Hepatic stellate cell (primary cell): ENCODE measurements around the gene MYH7B.

ENCODE experiments used
- DNase-seq: peaks from one replicate; pipeline ENCODE4 v3.0.0; 2011; ENCODE audit warnings: low spot score

The MYH7B gene

DNA sequence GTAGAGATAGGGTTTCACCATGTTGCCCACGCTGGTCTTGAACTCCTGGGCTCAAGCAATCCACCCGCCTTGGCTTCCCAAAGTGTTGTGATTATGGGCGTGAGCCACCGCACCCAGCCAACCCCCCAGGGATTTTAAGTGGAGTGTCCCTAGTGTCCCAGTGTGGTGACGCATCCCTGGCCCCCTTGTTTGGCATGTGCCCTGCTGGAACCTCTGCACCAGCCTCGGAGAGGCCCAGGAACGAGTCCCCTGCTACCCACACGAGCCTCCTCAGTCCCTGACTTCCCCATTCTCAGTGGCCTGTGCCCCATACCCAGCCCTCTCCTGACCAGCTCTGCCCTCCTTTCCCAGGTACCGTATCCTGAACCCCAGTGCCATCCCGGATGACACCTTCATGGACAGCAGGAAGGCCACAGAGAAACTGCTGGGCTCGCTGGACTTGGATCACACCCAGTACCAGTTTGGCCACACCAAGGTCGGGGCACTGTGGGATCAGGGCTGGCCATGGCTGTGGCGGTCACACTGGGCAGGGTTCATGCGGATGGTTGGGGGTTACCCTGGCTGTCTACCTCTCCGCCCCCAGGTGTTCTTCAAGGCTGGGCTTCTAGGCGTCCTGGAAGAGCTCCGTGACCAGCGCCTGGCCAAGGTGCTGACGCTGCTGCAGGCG is 37.2 kb downstream of the MYH7B start:
- DNase-seq = no peak

DNA sequence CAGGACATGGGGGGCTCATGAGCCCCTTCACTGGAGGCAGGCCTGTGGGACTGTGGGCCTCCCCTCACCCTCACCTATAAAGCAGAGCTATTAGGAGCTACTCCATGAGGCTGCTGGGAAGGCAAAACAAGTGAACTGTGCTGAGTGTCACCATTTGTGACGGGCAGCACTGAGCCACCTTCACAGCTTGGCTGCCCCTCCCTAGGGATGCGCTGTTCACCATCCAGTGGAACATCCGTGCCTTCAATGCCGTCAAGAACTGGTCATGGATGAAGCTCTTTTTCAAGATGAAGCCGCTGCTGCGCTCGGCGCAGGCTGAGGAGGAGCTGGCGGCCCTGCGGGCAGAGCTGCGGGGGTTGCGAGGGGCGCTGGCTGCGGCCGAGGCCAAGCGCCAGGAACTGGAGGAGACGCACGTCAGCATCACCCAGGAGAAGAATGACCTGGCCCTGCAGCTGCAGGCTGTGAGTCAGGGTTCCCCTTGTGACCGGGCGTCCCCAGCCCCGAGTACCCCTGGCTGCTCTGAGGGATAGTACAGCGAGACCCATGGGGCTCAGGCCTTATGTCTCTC is 38.4 kb downstream of the MYH7B start:
- no peak for DNase-seq

DNA sequence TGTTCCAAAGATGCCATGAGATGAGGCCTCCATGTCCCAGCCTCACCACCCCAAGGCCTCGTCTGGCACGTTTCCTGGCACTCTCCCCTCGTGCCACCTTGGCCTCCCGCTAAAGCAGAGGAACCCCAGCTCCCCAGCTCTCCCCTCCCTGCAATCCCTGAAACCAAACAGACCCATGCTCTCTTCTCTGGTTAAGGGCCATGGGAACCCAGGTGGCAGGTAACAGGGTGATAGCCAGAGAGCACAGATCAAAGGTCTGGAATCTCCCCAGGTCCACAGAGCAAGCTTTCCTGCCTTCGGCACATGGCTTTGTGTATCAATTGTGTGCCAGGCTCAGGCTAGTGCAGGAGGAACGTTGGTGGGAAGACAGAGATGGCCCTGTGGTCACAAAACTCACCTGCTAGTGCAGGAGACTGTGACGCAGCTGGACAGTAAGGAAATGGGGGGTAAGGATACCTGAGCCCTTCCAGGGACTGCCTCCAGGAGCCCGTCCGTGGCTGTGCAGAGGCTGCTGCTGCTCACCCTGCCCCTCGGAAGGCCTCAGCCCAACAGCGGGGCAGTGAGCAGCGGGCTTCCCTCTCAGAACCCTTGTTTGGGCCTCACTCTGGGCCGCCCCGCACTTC is 39.0 kb downstream of the MYH7B start:
- no peak for DNase-seq

DNA sequence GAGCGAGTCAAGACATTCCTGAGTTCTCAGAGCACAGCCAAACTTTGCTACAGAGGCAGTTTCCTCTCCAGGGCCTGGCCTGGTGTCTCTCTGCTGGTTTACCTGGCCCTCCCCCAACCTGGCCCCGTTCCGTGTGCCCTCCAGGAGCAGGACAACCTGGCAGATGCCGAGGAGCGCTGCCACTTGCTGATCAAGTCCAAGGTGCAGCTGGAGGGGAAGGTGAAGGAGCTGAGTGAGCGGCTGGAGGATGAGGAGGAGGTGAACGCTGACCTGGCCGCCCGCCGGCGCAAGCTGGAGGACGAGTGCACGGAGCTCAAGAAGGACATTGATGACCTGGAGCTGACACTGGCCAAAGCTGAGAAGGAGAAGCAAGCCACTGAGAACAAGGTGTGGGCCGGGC is 39.5 kb downstream of the MYH7B start:
- DNase-seq = no peak

DNA sequence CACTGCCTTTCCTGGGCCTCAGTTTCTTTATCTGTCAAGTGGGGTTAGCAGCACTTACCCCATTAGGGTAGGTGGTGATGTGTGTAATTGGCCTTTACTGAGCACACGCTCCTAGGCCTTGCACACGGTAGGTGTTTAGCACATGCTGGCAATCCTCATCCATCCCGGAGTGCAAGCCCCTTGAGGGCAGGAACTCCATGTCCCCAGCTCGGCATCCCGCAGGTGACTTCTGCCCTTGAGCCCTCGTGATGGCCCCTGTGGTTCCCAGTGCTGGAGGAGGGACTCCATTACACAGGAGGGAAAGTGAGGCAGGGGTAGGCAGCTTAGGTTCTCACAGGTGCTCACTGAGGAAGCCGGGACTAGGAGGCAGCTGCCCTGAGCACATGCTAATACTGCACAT is 40.0 kb downstream of the MYH7B start:
- DNase-seq = no peak

DNA sequence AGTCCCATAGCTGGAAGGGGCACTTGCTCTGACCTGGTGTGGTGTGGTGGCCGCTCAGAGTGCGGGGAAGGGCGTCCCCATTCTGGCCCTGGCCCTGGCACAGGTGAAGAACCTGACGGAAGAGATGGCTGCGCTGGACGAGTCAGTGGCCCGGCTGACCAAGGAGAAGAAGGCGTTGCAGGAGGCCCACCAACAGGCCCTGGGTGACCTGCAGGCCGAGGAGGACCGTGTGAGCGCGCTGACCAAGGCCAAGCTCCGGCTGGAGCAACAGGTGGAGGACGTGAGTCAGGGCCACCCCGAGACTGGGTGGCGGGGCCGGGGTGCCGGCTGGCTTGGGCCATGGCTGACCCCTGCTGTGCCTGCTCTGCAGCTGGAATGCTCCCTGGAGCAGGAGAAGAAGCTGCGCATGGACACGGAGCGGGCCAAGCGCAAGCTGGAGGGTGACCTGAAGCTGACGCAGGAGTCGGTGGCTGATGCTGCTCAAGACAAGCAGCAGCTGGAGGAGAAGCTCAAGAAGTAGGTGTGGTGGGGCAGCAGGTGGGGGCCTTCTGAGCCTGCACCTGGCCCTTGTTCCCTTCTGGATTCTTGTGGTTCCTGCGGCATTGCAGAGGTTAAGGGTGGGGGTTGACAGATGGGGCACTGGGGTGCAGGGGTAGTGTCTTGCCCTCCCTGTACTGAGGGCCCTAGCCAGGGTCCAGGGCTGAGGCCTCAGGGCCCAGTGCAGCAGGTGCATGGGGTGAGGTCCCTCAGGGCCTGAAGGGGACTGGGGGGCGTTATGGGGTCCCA is 40.8 kb downstream of the MYH7B start:
- no peak for DNase-seq

DNA sequence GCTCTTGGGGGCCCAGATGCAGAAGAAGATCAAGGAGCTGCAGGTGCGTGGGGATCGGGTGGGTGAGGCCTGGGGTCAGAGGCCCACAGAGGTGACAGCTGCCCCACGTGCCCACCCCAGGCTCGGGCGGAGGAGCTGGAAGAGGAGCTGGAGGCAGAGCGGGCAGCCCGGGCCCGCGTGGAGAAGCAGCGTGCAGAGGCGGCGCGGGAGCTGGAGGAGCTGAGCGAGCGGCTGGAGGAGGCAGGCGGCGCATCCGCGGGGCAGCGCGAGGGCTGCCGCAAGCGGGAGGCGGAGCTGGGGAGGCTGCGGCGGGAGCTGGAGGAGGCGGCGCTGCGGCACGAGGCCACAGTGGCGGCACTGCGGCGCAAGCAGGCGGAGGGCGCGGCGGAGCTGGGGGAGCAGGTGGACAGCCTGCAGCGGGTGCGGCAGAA is 41.5 kb downstream of the MYH7B start:
- no peak for DNase-seq

DNA sequence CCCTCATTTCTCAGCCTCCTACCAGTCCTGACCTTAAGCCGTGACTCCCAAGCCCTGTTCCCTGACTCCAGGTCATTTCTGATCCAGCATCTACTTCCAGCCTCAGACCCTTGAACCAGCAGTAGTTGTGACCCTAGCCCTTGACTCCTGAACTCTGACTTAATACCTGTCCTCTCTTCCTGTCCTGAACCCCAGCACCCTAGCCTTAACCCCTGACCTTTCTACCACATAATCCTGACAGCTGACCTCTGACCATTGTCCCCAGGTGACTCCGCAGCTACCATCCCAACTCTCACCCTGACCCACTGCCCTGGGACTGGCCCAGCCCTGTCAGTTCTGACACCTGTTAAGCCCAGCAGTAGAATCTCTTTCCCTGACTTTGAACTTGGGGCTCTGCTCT is 42.1 kb downstream of the MYH7B start:
- no peak for DNase-seq

DNA sequence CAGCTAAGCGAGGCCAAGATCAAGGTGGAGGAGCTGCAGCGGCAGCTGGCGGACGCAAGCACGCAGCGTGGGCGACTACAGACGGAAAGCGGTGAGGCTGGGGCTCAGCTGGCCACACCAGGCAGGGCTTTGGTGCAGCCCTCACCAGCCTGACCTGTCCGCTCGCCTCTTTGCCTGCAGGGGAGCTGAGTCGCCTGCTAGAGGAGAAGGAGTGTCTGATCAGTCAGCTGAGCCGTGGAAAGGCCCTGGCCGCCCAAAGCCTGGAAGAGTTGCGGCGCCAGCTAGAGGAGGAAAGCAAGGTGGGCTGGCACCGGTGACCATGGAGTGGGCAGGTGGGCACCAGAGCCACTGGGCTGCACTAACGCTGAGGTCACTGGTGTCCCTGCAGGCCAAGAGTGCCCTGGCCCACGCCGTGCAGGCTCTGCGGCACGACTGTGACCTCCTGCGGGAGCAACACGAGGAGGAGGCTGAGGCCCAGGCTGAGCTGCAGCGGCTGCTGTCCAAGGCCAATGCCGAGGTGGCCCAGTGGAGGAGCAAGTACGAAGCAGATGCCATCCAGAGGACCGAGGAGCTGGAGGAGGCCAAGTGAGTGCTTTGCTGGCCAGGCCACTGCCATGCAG is 42.8 kb downstream of the MYH7B start:
- no peak for DNase-seq

DNA sequence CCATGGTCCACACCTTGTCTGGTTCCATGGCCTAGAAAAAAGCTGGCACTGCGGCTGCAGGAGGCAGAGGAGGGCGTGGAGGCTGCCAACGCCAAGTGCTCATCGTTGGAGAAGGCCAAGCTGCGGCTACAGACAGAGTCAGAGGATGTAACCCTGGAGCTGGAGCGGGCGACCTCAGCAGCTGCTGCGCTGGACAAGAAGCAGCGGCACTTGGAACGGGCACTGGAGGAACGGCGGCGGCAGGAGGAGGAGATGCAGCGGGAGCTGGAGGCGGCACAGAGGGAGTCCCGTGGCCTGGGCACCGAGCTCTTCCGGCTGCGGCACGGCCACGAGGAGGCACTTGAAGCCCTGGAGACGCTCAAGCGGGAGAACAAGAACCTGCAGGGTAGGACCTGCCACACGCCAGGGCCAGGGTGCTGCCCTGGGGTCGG is 43.4 kb downstream of the MYH7B start:
- DNase-seq = no peak

DNA sequence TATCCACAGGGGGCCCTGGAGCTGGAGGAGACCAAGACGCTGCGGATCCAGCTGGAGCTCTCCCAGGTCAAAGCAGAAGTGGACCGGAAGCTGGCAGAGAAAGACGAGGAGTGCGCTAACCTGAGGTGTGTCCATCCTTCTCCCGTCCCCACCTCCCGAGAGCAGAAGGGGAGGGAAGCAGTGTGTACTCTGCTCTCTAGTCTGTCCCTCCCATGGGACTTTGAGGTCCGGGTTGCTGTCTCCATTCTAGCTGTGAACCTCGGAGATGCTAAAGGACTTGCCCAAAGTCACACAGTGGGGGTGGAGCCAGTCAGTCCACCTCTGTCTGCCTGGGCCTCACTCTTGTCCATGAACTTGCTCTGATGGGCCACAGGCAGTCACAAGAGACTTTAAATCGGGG is 44.1 kb downstream of the MYH7B start:
- DNase-seq = no peak

DNA sequence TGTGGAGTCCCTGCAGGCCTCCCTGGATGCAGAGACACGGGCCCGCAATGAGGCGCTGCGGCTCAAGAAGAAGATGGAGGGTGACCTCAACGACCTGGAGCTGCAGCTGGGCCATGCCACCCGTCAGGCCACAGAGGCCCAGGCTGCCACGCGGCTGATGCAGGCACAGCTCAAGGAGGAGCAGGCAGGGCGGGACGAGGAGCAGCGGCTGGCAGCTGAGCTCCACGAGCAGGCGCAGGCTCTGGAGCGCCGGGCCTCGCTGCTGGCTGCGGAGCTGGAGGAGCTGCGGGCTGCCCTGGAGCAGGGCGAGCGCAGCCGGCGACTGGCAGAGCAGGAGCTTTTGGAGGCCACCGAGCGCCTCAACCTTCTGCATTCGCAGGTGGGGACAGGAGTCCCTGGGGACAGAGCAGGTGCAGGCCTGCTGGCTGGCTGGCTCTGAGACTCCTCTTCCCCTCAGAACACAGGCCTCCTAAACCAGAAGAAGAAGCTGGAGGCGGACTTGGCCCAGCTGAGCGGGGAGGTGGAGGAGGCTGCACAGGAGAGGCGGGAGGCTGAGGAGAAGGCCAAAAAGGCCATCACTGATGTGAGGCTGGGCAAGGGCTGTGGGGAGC is 44.7 kb downstream of the MYH7B start:
- no peak for DNase-seq

DNA sequence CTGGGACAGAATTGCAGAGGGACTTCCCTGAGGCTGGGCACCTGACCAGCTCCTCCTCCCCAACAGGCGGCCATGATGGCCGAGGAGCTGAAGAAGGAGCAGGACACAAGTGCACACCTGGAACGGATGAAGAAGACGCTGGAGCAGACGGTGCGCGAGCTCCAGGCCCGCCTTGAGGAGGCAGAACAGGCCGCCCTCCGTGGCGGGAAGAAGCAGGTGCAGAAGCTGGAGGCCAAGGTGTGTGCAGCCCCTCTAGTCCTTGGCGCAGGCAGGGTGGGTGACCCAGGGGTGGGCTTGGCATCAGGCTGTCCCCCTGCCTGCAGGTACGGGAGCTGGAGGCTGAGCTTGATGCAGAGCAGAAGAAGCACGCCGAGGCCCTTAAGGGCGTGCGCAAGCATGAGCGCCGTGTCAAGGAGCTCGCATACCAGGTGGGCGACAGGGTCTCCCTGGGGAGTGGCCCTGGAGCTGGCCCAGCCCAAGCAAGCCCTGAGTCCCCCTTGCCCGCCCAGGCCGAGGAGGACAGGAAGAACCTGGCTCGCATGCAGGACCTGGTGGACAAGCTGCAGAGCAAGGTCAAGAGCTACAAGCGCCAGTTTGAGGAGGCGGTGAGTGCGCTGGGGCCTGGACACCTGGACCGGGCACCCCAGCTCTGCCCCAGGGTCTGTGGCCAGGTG is 45.4 kb downstream of the MYH7B start:
- no peak for DNase-seq

DNA sequence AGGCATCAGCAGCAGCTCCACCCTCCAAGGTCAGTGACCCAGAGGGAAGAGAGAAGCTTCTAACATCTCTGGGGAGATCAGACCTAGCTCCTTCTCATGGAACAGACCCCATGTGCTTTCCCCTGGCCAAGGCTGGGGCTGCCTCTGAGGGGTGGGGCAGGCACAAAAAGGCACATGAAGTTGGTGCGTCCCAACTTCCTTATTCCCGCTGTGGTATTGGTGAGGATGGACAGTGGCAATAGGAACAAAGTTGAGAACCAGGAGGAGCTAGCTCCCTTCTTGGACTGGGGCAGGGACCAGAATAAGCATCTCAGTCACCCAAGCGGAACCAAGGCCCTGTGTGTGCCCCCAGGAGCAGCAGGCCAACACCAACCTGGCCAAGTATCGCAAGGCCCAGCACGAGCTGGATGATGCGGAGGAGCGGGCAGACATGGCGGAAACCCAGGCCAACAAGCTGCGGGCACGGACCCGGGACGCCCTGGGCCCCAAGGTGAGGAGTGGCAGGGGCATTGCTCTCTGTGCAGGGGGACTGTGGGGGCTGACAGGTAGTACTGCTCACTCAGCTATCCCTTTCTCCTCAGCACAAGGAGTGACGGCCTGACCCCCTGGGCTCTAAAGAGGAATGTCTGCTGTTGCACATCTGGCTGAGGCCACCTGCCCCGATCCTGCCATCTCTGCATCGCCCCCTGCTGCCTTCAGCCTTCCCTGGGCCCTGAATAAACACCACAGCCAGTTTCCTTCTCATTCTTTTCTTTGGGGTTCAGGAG is 46.1 kb downstream of the MYH7B start:
- no peak for DNase-seq

DNA sequence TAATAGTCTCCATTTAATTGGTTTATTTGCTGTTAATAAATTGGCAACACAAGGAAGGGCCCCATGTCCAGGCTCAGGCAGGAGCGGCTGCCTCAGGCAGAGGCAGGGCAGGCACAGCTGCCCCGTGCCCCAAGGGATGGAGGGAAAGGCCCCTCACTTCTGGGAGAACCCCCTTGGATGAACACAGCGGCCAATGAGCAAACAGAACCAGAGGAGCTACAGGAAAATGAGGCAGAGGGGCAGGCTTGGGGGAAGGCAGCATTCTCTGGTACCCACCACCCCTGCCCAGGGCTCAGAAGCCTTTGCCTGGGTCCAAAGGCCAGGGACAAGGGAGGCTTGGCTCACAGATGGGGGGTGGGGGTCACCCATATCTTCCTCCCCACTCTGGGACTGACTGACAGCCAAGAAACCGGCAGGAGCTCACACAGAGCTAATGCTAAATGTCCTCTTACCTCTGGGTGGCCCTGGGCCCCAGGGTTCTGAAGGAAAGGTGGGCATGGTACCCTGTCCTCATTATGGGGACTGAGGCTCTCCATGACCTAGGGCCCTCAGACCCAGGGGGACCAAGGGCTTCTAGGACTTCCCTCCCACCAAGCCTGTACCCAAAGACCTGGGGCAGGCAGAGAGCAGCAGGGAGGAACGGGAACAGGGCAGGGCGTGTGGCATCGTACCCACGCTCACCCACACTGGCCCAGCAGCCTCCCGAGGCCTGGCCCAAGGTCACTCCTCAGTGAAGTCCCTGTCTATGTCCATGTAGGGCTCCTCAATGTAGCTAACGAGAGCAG is 47.0 kb downstream of the MYH7B start:
- DNase-seq = no peak

DNA sequence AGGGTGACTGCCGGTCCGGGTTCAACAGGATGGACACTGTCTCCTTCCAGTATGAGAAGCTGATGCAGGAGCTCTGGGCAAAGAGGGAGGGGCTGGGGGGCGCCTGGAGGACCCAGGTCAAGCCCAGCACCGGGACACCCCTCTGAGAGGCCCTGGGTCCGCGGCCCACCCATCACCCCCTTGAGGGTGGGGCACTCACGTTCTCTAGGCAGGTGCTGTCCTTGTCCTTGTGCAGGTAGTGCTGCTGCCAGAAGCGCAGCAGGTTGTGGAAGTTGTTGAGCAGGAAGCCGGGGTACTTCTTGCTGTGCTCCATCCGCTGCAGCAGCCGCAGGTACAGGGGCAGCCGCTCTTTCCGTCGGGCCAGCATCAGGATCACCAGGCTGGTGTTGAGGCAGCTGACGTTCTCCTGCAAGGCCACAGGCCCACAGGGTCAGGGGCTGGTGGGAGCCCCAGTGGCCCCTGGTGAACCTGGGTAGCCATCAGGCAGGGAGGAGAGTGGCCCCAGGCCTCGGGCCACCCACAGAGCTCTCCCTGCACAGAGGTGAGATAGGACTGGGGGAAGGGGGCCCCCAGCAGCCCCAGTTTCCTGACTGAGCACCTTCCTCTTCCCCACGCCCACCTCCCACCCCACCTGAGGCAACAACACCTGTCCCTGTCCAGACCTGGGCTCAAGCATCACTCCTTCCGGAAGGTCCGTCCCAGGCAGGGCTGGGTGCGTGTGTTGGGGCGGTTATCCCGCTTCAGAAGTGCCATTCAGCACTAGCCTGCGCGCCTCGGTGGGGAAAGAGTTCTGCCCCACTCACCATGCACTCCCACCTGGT is 47.8 kb downstream of the MYH7B start:
- no peak for DNase-seq

DNA sequence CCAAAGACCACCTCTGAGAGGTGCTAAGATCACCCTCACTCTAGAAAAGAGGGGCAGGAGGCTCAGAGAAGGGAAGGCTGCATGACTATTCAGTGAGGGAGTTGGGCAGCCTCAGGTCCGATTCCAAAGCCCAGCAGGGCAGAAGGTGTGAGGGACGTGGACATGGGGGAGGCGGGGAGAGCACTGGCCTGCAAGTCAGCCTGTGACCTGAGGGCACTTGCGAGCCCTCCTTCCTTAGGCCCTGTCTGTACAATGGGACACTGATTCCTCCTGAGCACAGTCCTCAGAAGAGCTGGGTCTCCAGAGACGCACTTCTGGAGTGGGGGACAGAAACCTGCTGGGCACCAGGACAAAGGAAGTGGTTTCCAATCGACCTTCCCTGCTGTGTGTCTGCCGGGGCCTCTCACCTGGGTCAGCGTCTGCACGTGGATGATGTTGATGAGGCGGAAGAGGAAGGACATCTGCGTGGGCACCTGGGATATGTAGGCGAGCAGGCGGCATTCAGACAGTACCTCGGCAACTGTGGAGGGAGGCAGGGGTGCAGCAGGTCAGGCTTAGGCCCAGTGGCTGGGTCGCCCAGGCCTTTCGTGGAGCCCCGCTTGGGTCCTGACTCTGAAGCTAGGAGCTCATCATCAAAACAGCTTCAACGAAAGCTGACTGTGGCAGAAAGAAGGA is 48.5 kb downstream of the MYH7B start:
- no peak for DNase-seq

DNA sequence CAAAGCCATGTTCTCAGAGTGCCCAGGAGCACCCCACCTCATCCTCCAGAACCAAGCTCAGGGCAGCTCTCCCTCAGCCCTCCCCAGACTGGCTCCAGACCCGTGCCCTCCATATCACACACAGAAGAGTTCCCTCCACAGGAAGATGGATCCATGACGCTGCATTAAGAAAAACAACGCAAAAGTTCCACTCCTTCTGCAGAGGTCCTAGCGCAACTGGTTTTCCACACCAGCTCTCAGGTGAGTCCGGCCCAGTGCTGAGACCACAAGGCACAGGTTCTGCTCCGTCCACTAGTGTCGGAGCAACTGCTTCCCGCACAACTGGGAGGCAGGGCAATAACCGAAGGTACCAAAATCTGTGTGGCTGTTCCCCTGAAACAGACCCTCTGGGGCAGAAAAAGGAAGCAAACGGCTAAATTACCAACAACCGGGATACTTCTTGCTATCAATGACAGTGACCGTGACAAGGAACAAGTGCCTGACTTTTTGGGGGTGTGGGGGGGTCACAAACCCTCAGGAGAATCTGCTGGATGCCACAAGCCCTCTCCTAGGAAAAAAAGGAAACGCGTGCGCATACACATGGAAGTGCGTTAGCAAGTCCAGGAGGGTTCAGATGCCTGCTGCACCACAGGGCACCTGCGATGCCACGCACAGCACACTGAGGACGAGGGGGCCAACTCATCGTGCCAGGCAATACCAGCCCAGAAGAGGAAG is 49.2 kb downstream of the MYH7B start:
- no peak for DNase-seq
